CD4-positive, CD25-positive, alpha-beta regulatory T cell (primary cell): ENCODE results near the gene COQ8A. TPM values are rescaled to one million over a fixed set of nuclear protein-coding genes. Genes with fewer than 3 reads are reported as not detected.

ENCODE experiments used
- ATAC-seq, 2 donors: fragments of 150-1000 bp; cut with Tn5 transposase; one replicate each; pipeline ENCODE4 v1.10.0; 2021; ENCODE audit warnings: low read depth in 2 of 2, moderate number of reproducible peaks in 2 of 2, moderate library complexity in 1 of 2
- DNase-seq, 3 donors: peaks; one replicate each; pipeline versions ENCODE4 v3.0.0 to v3.0.0-alpha.2; 2012 to 2022; ENCODE audit warnings: mixed read lengths in 1 of 3
- H3K27ac ChIP-seq: one replicate; pipeline ENCODE4 v1.7.0; 2013; ENCODE audit warnings: mild to moderate bottlenecking, low read length; ENCODE audit not compliant: insufficient read depth, poor library complexity, severe bottlenecking
- H3K27me3 ChIP-seq: one replicate; pipeline ENCODE4 v1.7.0; 2013; ENCODE audit warnings: low read length; ENCODE audit not compliant: control insufficient read depth, insufficient read depth
- H3K36me3 ChIP-seq: one replicate; pipeline ENCODE4 v1.7.0; 2013; ENCODE audit warnings: mild to moderate bottlenecking, low read length, moderate library complexity; ENCODE audit not compliant: control insufficient read depth, insufficient read depth
- H3K4me1 ChIP-seq: 2 replicates; pipeline ENCODE4 v1.7.0; 2013; ENCODE audit warnings: mild to moderate bottlenecking, low read length; ENCODE audit not compliant: insufficient read depth, control insufficient read depth, poor library complexity, severe bottlenecking
- H3K4me3 ChIP-seq: one replicate; pipeline ENCODE4 v1.7.0; 2013; ENCODE audit warnings: low read depth, mild to moderate bottlenecking, low read length, moderate library complexity
- H3K9me3 ChIP-seq, 2 experiments: 1 replicate in 1 of 2; 2 replicates in 1 of 2; pipeline ENCODE4 v1.7.0; 2013; ENCODE audit warnings: low read length in 2 of 2, mild to moderate bottlenecking in 1 of 2, moderate library complexity in 1 of 2; ENCODE audit not compliant: control insufficient read depth in 2 of 2
- H3K27ac Mint-ChIP-seq, 3 donors: one replicate each; pipeline ENCODE4 v1.8.0; 2020 to 2022; ENCODE audit warnings: mild to moderate bottlenecking in 3 of 3, mixed read lengths in 3 of 3, moderate library complexity in 2 of 3
- H3K27me3 Mint-ChIP-seq: one replicate; pipeline ENCODE4 v1.8.0; 2022; ENCODE audit warnings: mild to moderate bottlenecking, mixed read lengths
- H3K36me3 Mint-ChIP-seq: one replicate; pipeline ENCODE4 v1.8.0; 2020; ENCODE audit warnings: mixed read lengths
- H3K4me1 Mint-ChIP-seq, 4 donors: one replicate each; pipeline ENCODE4 v1.8.0; 2020 to 2022; ENCODE audit warnings: mixed read lengths in 4 of 4, mild to moderate bottlenecking in 1 of 4
- H3K4me3 Mint-ChIP-seq, 4 donors: one replicate each; pipeline ENCODE4 v1.8.0; 2020 to 2022; ENCODE audit warnings: mild to moderate bottlenecking in 4 of 4, mixed read lengths in 4 of 4, moderate library complexity in 3 of 4
- H3K9me3 Mint-ChIP-seq, 7 donors: one replicate each; pipeline ENCODE4 v1.8.0; 2020 to 2022; ENCODE audit warnings: mixed read lengths in 7 of 7, mild to moderate bottlenecking in 3 of 7, moderate library complexity in 2 of 7
- polyA plus RNA-seq, 4 donors: library from polyadenylated mRNA; unstranded; fragments of 300-500 nt; fragmentation: Illumina TruSeq; gene quantifications; one replicate each; pipeline ENCODE4 v1.2.3, GENCODE V29; 2021
- total RNA-seq: library from RNA; stranded (reverse); gene quantifications from one replicate; pipeline ENCODE4 v1.2.3, GENCODE V29; 2022

Gene COQ8A
- total and polyA plus RNA-seq, 5 donors from 2014 or later = 44.1 to 60.1 (median 54.4) TPM

DNA sequence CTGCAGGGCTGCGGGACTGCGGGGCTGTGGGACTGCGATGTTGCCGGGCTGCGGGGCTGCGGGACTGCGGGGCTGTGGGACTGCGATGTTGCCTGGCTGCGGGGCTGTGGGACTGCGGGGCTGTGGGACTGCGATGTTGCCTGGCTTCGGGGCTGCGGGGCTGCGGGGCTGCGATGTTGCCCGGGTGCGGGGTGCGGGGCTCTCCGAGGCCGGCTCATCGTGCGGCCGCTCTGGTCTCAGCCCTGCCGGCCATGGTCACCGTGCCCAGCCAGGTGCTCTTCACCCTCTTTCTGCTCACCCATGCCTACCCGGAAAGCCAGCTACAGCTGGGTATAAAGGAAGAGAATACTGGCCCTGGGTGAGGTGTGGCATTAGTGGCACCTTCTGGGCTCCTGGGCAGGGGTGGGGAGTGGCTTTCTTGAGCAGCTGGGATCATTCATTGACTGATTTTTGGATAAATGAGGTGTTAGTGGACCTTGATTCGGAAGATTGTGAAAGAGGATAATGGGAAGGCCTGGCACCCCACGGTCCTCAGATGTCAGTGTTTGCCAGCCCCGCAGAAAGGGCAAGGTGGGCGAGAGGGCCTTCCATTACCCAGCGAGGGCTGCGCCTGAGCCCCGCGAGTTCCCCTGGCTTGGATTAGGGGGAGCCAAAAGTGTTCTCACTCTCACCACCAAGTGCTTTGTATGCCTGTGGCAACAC is 36.3 kb downstream of the COQ8A start:
- H3K9me3 ChIP-seq = peaks cover 5 to 6% of the 10 kb centered on the region in 2 experiments
- H3K27ac Mint-ChIP-seq = peak overlapping the region in 1 of 3 donors; percentile 16
- H3K36me3 Mint-ChIP-seq = peaks cover 10% of the 10 kb centered on the region
- no peak for ATAC-seq
- no peak overlapping the region for H3K4me3 Mint-ChIP-seq
- no peak overlapping the region for H3K27ac ChIP-seq
- peaks cover 11% of the 10 kb centered on the region for H3K36me3 ChIP-seq
- no peaks in the 10 kb centered on the region for H3K27me3 Mint-ChIP-seq
- H3K4me1 Mint-ChIP-seq = peaks cover 0 to 6% (median 4%) of the 10 kb centered on the region in 4 donors
- no peak overlapping the region for H3K4me3 ChIP-seq
- DNase-seq = no peak
- no peaks in the 10 kb centered on the region for H3K4me1 ChIP-seq
- no peaks in the 10 kb centered on the region for H3K27me3 ChIP-seq
- peaks cover 0 to 7% (median 2%) of the 10 kb centered on the region in 7 donors for H3K9me3 Mint-ChIP-seq

DNA sequence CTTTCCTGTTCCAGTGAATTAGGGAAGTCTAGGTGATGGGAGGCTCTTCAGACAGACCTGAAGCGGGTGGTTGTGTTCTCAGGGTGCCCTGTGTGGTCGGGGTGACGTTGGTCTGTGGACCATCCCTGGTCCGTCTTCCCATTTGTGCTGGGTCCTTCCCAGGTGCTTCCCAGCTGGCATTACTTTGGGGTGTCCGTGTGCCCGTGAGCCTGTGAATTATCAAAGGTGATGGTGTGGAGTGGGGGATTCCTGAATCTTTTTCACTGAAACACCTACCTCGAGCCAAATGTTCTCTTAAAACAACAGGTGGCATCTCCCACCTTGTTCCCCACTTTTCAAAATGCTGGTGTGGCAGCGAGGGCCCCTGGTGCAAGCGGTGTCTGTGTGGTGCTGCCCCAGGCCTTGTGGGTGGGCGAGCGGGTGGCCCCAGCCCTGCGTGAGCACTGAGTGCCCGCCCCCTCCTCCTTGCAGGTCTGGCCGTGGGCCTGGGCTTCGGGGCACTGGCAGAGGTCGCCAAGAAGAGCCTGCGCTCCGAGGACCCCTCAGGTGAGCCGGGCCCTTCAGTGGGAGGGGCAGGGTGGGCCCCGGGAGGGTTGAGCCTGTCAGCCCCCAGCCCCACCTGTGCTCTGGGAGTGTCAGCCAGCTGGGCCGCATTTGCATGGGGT is 37.0 kb downstream of the COQ8A start:
- Mint-ChIP-seq H3K27me3 (no peaks in the 10 kb centered on the region), H3K4me1 (peaks cover 0 to under 1% (median under 1%) of the 10 kb centered on the region in 4 donors), H3K9me3 (peaks cover 0 to 3% (median 0%) of the 10 kb centered on the region in 7 donors), H3K27ac (no peak overlapping the region), H3K4me3 (no peak overlapping the region), H3K36me3 (peaks cover 4% of the 10 kb centered on the region)
- ATAC-seq (no peak), DNase-seq (no peak)
- Histone ChIP-seq H3K9me3 (no peaks in the 10 kb centered on the region), H3K27ac (no peak overlapping the region), H3K4me3 (no peak overlapping the region), H3K36me3 (peaks cover 11% of the 10 kb centered on the region), H3K27me3 (no peaks in the 10 kb centered on the region), H3K4me1 (no peaks in the 10 kb centered on the region)

DNA sequence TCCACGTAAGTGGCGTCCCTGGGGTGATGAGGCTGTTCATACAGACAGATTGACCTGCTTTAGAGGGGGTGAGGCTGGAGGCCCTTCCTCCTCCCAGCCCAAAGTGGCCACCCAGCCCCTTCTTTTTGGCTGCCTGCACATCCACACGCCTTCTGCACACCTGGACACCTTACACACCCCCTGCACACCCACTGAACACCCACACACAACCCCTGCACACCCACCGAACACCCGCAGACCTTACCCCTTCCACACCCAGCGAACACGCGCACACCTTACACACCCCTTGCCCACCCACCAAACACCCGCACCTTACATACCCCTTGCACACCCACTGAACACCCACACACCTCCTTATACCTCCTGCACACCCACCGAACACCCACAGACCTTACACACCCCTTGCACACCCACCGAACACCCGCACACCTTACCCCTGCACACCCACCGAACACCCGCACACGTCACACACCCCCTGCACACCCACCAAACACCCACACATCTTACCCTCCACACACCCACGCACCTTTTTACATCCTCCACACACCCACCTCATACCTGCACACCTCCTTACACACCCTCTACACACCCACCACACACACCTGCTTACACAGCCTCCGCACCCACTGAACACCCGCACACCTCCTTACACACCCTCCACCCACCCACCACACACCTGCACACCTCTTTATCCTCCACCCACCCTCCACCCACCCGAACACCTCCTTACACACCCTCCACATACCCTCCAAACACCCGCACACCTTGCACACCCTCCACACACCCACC is 37.7 kb downstream of the COQ8A start:
- peaks cover 0 to 3% (median 0%) of the 10 kb centered on the region in 7 donors for H3K9me3 Mint-ChIP-seq
- peaks cover 8% of the 10 kb centered on the region for H3K36me3 ChIP-seq
- H3K27me3 Mint-ChIP-seq = no peaks in the 10 kb centered on the region
- no peak overlapping the region for H3K27ac ChIP-seq
- peaks cover 4% of the 10 kb centered on the region for H3K36me3 Mint-ChIP-seq
- ATAC-seq (no peak), DNase-seq (no peak)
- no peak overlapping the region for H3K4me3 Mint-ChIP-seq
- H3K9me3 ChIP-seq = no peaks in the 10 kb centered on the region
- H3K27ac Mint-ChIP-seq = no peak overlapping the region
- no peaks in the 10 kb centered on the region for H3K27me3 ChIP-seq
- no peaks in the 10 kb centered on the region for H3K4me1 ChIP-seq
- H3K4me1 Mint-ChIP-seq = no peaks in the 10 kb centered on the region
- no peak overlapping the region for H3K4me3 ChIP-seq

DNA sequence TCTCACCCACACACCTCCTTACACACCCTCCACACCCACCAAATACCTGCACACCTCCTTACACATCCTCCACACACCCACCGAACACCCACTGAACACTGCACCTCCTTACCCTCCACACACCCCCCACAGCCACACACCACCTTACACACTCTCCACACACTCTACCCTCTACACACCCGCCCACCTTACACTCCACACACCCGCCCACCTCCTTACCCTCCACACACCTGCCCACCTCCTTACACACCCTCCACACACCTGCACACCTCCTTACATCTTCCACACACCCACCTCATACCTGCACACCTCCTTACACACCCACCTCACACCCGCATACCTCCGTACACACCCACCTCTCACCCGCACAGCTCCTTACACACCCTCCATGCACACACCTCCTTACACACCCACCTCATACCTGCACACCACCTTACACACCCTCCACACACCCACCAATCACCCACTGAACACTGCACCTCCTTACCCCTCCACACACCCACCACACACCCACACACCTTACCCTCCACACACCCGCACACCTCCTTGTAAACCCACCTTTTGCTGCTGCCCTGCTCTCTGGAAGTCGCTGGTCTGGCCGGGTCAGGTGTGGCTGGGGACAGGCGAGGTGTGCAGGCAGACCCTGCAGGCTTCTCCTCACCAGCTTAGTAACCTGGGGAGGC is 38.5 kb downstream of the COQ8A start:
- H3K9me3 ChIP-seq = no peaks in the 10 kb centered on the region
- Mint-ChIP-seq H3K4me1 (no peaks in the 10 kb centered on the region), H3K27me3 (no peaks in the 10 kb centered on the region), H3K27ac (no peak overlapping the region), H3K9me3 (peaks cover 0 to 1% (median 0%) of the 10 kb centered on the region in 7 donors), H3K36me3 (peaks cover 4% of the 10 kb centered on the region), H3K4me3 (no peak overlapping the region)
- H3K27me3 ChIP-seq = no peaks in the 10 kb centered on the region
- H3K36me3 ChIP-seq = peaks cover 10% of the 10 kb centered on the region
- H3K4me3 ChIP-seq = no peak overlapping the region
- ATAC-seq = no peak
- no peak for DNase-seq
- H3K4me1 ChIP-seq = no peaks in the 10 kb centered on the region
- no peak overlapping the region for H3K27ac ChIP-seq

DNA sequence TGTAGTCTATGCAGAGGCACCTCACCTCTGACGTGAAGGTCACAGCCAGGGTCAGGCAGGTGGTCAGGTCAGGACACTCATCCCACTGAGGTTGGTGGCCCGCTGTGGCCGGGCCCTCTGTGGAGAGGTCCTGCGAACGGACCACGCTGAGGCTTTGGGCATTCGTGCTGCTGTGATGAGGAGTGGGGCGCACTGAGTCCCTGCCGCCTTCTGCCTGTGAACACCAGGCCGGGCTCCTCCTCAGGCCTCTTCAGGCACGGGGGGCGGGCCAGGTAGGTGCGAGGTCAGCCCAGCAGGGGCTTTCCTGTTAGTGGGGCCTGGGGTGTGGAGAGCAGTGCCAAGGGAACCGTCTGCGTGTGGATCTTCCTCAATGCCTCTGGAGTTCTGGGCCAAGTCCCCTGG is 39.0 kb downstream of the COQ8A start:
- no peak for ATAC-seq
- Histone ChIP-seq H3K36me3 (peaks cover 12% of the 10 kb centered on the region), H3K4me3 (no peak overlapping the region), H3K27me3 (no peaks in the 10 kb centered on the region), H3K9me3 (no peaks in the 10 kb centered on the region), H3K27ac (no peak overlapping the region), H3K4me1 (no peaks in the 10 kb centered on the region)
- Mint-ChIP-seq H3K27me3 (no peaks in the 10 kb centered on the region), H3K36me3 (peaks cover 4% of the 10 kb centered on the region), H3K4me3 (no peak overlapping the region), H3K27ac (no peak overlapping the region), H3K9me3 (peaks cover 0 to 1% (median 0%) of the 10 kb centered on the region in 7 donors), H3K4me1 (no peaks in the 10 kb centered on the region)
- DNase-seq = no peak

DNA sequence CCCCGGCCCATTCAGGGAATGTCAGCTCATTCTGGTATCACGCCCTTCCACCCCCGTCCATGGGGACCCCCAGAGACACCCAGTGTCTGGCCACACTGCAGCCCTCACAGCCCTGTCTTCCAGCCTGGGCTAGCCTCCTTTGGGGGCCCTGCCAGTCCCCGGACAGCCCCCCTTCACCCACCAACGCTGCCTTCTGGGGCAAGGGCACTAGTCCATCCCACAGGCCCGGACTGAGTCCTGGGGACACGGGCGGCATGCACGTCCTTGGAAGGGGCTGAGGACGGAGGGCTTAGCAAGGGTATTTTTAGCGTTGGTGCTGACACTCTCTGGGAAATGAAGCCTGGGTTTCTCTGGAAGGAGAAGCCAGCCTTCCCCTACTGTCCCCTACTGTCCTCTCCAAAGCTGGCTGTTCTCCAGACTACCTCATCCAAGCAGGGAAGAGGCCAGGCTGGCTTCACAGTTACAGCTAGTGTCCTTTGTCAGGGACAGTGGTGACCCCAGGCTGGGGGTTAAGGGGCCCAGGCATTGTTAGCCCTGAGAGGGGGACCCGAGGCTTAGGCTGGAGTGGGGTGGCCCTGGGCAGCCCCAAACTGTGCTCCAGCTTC is 39.5 kb downstream of the COQ8A start:
- H3K9me3 Mint-ChIP-seq = peaks cover 0 to 1% (median 0%) of the 10 kb centered on the region in 7 donors
- no peak for ATAC-seq
- no peaks in the 10 kb centered on the region for H3K27me3 Mint-ChIP-seq
- Histone ChIP-seq H3K4me1 (no peaks in the 10 kb centered on the region), H3K27me3 (no peaks in the 10 kb centered on the region), H3K27ac (no peak overlapping the region), H3K36me3 (peaks cover 17% of the 10 kb centered on the region), H3K9me3 (no peaks in the 10 kb centered on the region), H3K4me3 (no peak overlapping the region)
- H3K4me3 Mint-ChIP-seq = no peak overlapping the region
- H3K27ac Mint-ChIP-seq = no peak overlapping the region
- peaks cover 4% of the 10 kb centered on the region for H3K36me3 Mint-ChIP-seq
- H3K4me1 Mint-ChIP-seq = no peaks in the 10 kb centered on the region
- DNase-seq = no peak

DNA sequence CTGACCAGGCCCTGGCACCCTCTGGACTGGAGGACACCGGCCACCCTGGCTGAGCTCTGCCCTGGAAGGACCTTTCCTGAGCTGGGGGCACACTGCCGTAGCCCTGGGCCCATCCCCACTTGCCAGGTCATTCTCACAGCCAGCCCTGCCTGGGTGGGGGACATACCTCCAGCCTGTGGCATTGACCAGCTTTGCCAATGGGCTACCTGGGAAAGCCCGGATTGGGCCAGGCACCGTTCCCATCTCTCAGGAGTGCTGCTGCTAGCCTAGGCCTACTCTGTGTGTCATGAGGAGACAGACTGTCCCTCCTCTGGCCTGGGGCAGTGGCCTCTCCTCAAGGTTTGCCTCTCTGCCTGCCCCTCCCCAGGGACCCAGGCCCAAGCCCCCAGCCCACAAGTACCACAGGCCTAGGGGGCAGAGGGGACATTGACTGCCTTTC is 40.0 kb downstream of the COQ8A start:
- H3K36me3 ChIP-seq = peaks cover 22% of the 10 kb centered on the region
- no peak overlapping the region for H3K4me3 Mint-ChIP-seq
- DNase-seq = no peak

More for the DNA sequence above, 40.0 kb downstream of the COQ8A start:
- no peaks in the 10 kb centered on the region for H3K9me3 ChIP-seq
- Mint-ChIP-seq H3K4me1 (no peaks in the 10 kb centered on the region), H3K27me3 (no peaks in the 10 kb centered on the region), H3K9me3 (peaks cover 0 to 1% (median 0%) of the 10 kb centered on the region in 7 donors), H3K27ac (no peak overlapping the region), H3K36me3 (no peaks in the 10 kb centered on the region)
- no peak for ATAC-seq
- no peaks in the 10 kb centered on the region for H3K27me3 ChIP-seq
- H3K4me1 ChIP-seq = no peaks in the 10 kb centered on the region
- no peak overlapping the region for H3K27ac ChIP-seq
- H3K4me3 ChIP-seq = no peak overlapping the region
